Parathyroid adenoma (tissue), 2 donors: ENCODE results near the gene ATOH8.

ENCODE experiments used
- H2AFZ ChIP-seq: fragments of 300-600 bp; sonication (generic); one replicate; pipeline ENCODE4 v1.7.0; 2017; ENCODE audit warnings: antibody characterized with exemption, mild to moderate bottlenecking
- H3K27ac ChIP-seq: fragments of 300-600 bp; sonication (generic); one replicate; pipeline ENCODE4 v1.7.0; 2017
- H3K27me3 ChIP-seq: fragments of 300-600 bp; sonication (generic); one replicate; pipeline ENCODE4 v1.7.0; 2017; ENCODE audit warnings: low read length; ENCODE audit not compliant: control insufficient read depth, insufficient read depth
- H3K36me3 ChIP-seq: fragments of 300-600 bp; sonication (generic); one replicate; pipeline ENCODE4 v1.7.0; 2017; ENCODE audit warnings: low read length; ENCODE audit not compliant: control insufficient read depth, insufficient read depth
- H3K4me1 ChIP-seq: fragments of 300-600 bp; sonication (generic); one replicate; pipeline ENCODE4 v1.7.0; 2017; ENCODE audit warnings: control low read depth
- H3K4me2 ChIP-seq: fragments of 300-600 bp; sonication (generic); one replicate; pipeline ENCODE4 v1.7.0; 2017; ENCODE audit warnings: low read length
- H3K4me3 ChIP-seq: fragments of 300-600 bp; sonication (generic); one replicate; pipeline ENCODE4 v1.7.0; 2017; ENCODE audit warnings: low read depth, low read length
- H3K79me2 ChIP-seq: fragments of 300-600 bp; sonication (generic); one replicate; pipeline ENCODE4 v1.7.0; 2017; ENCODE audit warnings: control low read depth
- H3K9ac ChIP-seq: fragments of 300-600 bp; sonication (generic); one replicate; pipeline ENCODE4 v1.7.0; 2017; ENCODE audit warnings: mild to moderate bottlenecking
- H3K9me3 ChIP-seq: fragments of 300-600 bp; sonication (generic); one replicate; pipeline ENCODE4 v1.7.0; 2017; ENCODE audit warnings: low read length; ENCODE audit not compliant: control insufficient read depth
- CTCF ChIP-seq: fragments of 300-600 bp; sonication (generic); IDR thresholded peaks from one replicate; pipeline ENCODE4 v1.7.0; 2017; ENCODE audit warnings: antibody characterized with exemption, mild to moderate bottlenecking
- donor health status: primary hyperparathyroidism.

The ATOH8 gene

GRCh38 chr2:85743304-85743978 lies 10.3 kb upstream of the ATOH8 start:
- Histone ChIP-seq H3K27ac (no peak overlapping the region), H3K9me3 (no peaks in the 10 kb centered on the region), H3K27me3 (no peaks in the 10 kb centered on the region), H3K79me2 (no peaks in the 10 kb centered on the region), H3K4me1 (peaks cover 20% of the 10 kb centered on the region), H3K36me3 (no peaks in the 10 kb centered on the region), H2AFZ (peak overlapping the region; percentile 82), H3K4me3 (no peak overlapping the region), H3K9ac (no peak overlapping the region), H3K4me2 (no peak overlapping the region)
- TF ChIP-seq CTCF: no peak

- no peaks in the 10 kb centered on the region for H3K79me2 ChIP-seq
- no peak overlapping the region for H3K4me3 ChIP-seq
- no peak overlapping the region for H3K9ac ChIP-seq
- no peaks in the 10 kb centered on the region for H3K27me3 ChIP-seq
- H3K4me2 ChIP-seq: no peak overlapping the region
- peaks cover 20% of the 10 kb centered on the region for H3K4me1 ChIP-seq
- no peak overlapping the region for H3K27ac ChIP-seq
- H3K36me3 ChIP-seq: no peaks in the 10 kb centered on the region
- no peaks in the 10 kb centered on the region for H3K9me3 ChIP-seq
- peak overlapping the region; percentile 13 for H2AFZ ChIP-seq
- no peak for TF ChIP-seq CTCF
These were observed 9.7 kb upstream of the ATOH8 start for GRCh38 chr2:85744055-85744454.

GRCh38 chr2:85744741-85745601 lies 8.8 kb upstream of the ATOH8 start:
- Histone ChIP-seq H3K4me2 (no peak overlapping the region), H3K27ac (no peak overlapping the region), H3K4me3 (no peak overlapping the region), H2AFZ (no peak overlapping the region), H3K9ac (no peak overlapping the region), H3K79me2 (no peaks in the 10 kb centered on the region), H3K27me3 (no peaks in the 10 kb centered on the region), H3K9me3 (no peaks in the 10 kb centered on the region), H3K4me1 (peaks cover 20% of the 10 kb centered on the region), H3K36me3 (no peaks in the 10 kb centered on the region)
- TF ChIP-seq CTCF: no peak

GRCh38 chr2:85745619-85746018 lies 8.2 kb upstream of the ATOH8 start:
- no peak overlapping the region for H3K4me2 ChIP-seq
- H3K9ac ChIP-seq: no peak overlapping the region

More at GRCh38 chr2:85745619-85746018, 8.2 kb upstream of the ATOH8 start:
- H3K27me3 ChIP-seq: no peaks in the 10 kb centered on the region
- no peaks in the 10 kb centered on the region for H3K9me3 ChIP-seq
- no peak for TF ChIP-seq CTCF
- no peaks in the 10 kb centered on the region for H3K36me3 ChIP-seq
- no peak overlapping the region for H3K27ac ChIP-seq
- H3K4me3 ChIP-seq: no peak overlapping the region
- H3K79me2 ChIP-seq: no peaks in the 10 kb centered on the region
- no peak overlapping the region for H2AFZ ChIP-seq
- H3K4me1 ChIP-seq: peaks cover 21% of the 10 kb centered on the region
